GM18909 (cell line): Measurements from ENCODE around the gene SETMAR.

Experiments used
- ATAC-seq: cut with Tn5 transposase; IDR thresholded peaks from one replicate; pipeline ENCODE4 v1.9.1; 2021; ENCODE audit warnings: mild to moderate bottlenecking; ENCODE audit not compliant: unreplicated experiment, poor library complexity

Gene SETMAR

DNA sequence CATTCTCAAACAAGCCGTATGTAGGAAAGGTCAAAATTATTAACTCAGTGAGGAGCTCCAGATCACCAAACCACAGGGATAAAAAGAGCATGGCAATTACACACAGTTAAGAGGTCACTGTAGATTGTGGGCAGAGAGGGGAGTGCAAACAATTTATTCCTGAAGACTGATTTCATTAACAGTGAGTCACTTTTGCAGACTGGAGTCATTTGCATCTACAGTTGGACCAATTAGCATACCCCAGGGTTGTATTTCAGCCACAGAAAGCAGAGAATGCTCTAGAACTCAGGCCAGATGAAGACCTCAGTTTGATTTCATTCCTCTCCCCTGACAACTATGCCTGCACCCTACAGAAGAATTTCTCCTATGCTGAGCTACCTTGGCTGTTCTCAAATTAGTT is 40.1 kb downstream of the SETMAR start:
- ATAC-seq: no peak

DNA sequence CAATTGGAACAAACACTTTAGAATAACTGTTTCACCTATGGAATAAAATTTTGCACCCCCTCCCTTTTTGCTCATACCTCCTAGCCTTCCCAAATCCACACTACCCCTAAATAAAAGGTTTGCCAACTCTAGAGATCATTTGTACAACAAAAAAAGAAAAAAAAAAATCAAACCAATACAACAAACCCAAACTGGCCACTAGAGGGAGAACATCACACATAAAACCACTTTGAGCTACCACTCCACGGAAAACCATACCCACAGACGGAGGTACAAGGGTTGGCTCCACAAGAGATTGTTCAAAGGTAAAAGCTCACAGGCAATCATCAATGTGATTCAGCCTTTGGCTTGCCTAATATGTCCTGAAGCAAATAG is 47.6 kb downstream of the SETMAR start:
- peak; percentile 93 for ATAC-seq

DNA sequence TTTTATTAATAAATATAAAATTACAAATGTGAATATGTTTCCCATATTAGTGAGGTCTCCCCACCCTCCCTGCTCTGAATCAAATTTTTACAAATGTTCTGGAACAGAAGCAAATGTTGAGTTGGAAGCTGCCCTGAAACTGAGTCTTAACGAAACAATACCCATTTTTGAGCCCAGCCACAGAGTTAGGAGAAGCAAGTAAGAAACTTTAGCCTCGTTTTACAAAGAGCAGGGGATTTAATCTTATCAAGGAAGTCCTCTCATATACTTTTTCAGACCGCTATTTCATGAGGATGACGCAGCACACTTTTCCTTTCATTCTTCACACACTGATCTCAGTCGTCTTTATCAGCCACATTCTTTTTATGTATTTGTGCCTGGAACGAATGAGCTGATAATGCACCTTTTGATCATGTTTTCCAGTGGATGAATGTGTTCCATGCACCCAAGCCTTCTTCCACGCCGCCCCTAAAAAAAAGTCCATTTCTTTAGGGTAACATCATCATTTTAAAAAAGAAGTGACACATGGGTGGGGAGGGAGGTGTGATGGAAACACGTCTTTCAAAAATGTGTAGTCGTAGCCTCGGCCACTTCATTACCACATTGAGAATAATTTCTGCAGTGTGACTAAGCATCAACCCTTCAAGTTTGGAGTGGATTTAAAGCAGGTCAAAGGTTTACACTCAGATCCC is 48.1 kb downstream of the SETMAR start:
- ATAC-seq: peak; percentile 53

DNA sequence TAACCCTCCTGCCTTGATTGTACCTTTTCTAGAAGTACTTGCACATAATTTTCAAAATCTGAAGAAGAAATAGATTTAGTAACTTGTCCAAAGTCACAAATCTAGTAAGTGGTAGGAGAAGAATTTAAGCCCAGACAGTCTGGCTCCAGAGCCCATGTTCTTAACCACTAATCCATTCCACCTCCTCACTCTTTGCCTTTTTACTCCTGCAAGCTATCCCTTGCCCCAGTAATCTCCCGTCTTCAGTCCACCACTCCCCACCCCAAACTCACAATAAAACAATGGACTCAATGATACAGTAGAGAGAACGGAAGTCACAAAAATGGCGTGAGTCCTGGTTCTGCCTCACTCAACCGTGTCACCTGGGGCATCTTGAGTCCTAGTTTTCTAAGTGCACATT is 48.7 kb downstream of the SETMAR start:
- no peak for ATAC-seq

DNA sequence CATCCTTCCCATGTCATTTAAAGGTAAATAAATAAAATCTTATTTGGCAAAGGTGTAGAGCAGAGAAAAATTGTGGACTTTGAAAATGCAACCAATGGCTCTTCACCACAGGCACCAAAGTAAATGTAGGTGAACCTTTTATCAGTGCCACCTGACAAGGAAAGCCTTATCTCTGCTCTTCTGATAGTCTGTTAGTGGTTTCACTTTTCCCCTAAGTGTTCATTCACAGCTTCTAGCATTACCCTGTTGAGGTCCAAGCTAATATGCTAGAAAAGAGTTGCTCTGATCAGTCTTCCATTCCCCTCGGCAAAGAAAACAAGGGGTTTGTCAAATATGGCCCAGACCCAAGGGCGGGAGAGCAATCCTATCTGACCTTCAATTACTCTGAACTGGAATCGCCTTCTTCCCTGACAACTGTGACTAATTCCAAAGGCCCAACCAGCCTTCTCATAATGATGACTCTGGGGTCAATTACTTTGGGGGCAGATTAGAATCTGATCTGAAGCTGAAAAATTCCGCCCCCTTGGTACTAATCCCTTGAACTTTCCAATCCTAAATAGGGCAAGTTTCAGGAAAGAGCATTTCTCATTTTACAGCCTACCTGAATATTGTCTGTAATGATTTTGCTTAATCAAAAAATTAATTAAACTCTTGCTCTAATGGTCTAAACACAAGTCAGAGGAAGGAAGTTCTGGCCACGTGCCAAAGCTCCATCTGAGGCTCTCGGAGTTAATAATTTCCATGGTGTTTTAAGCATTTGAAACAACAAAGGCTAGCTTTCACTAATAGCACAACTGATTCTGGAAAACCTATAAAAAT is 52.4 kb downstream of the SETMAR start:
- ATAC-seq: no peak

DNA sequence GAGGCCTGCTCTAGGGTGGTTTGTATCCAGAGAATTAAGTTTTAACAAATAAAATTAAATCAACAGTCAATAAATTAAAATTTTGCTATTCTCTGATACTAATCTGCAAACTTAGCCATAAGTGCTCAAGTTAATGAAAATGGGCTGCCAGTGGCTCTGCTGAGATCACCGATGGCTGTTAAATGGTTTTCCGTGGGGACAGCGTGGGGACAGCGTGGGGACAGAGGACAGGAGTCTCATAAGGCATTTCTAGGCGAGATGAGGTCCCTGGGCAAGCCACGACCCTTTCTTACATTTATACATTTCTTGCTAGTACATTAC is 53.0 kb downstream of the SETMAR start:
- no peak for ATAC-seq

DNA sequence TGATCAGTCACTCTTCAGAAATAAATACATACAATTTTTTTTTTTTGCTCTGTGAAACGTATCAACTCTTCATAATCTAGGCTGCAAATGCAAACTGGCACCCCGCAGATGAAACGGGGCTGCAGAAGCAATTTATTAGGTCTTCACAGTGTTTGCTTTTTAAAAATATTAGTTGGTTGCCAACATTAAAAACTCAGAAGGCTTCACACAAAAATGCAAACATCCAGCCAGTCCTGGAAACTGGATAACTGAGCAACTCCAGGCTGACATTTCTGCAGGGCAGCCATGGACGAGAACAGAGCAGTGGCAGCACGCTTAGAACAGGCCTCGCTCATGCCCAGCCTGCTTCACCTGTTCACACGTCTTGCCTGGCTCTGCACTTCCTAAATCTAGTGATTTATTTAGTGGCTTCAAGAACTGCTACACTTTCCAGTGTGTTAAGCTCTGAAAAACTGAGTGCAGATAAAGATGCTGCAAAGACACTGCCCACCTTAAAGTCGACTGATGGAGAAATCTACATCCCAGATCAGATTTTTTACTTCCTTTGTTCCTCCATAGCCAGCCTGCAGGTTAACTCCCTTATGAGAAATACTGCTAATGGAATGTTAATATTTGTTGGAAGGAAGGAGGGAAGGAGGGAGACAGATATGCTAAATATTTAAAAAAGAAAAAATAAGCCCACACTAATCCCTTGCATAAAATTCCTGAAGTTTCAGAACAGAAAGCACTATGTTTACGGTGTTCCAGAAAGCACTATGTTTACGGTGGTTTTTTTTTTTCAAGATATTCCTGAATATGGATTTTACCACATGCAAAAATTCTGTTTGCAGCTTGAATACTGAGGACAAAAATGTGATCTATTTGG is 53.6 kb downstream of the SETMAR start:
- no peak for ATAC-seq

DNA sequence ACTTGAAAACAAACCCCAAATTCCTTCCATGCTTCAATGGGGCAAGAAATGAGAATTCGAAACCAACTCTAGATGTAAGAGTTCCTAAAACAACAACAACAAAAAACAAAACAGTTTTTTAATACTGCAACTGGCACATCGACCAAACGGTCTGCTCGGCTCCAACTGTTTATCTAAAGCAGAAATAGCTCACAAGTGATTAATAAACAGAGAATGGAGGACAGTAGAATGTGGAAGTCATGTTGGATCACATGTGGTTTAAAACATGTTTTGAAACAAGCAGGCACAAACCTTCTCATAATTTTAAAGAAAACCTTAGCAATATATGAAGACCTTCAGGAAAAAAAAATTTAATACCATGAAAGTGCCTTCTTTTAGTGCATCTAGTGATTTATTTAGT is 55.1 kb downstream of the SETMAR start:
- no peak for ATAC-seq

DNA sequence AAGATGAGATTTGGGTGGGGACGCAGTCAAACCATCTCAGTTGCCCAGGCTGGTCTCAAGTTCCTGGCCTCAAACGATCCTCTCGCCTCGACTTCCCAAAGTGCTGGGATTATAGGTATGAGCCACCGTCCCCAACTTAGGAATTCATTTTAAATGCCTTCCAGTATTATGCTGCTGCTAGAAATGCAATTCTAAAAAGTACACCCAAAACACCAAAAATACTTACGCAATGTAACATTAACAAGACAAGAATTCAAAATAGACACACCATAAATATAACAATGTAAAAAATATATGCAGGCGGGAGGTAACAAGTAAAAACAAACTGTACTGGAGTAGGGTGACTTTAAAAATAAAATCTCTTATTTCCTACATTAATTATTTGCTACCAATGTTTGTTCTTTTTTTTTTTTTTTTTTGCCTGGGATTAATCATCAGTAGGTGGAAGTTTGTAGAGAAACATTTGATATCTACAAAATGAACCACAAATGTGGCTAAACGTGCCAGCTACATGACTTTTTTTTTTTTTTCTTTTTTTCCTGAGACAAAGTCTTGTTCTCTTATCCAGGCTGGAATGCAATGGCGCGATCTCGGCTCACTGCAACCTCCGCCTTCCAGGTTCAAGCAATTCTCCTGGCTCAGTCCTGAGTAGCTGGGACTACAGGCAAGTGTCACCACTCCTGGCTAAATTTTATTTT is 56.8 kb downstream of the SETMAR start:
- ATAC-seq: no peak

DNA sequence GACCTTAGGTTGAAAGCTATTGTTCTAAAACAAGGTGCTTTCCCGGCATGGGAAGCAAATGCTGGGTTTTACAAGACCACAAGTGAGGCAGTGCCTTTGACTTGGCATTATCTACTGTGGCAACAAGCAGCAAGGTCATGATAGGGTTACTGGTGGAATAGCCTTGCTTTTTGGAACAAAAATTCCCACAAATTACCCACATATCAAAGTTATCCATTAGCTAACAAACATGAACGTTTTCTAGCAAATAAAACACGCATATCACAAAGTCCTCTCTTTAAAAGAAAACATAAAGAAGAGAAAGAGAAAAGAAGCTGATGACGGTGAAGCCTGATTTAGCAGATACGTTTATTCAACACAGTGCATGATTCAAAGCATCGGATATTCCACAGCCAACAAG is 57.6 kb downstream of the SETMAR start:
- no peak for ATAC-seq

DNA sequence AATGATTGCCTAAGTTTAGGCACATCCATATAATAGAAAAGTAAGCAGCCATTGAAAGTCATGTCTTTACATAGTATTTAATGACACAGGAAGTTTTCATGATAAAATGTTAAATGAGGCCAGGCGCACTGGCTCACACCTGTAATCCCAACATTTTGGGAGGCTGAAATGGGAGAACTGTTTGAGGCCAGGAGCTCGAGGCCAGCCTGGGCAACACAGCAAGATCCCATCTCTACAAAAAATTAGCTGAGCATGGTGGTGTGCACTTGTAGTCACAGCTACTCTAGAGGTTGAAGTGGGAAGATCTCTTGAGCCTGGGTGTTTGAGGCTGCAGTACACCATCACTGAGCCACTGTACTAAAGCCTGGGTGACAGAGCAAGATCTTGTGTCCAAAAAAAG is 59.4 kb downstream of the SETMAR start:
- ATAC-seq: no peak
